H1 (cell line): Measurements from ENCODE around the gene PMEPA1. TPM values are rescaled to one million over a fixed set of nuclear protein-coding genes. Genes with fewer than 3 reads are reported as not detected.

Experiments
- CEBPB ChIP-seq: IDR thresholded peaks from 2 replicates; pipeline ENCODE4 v1.6.1; 2012; ENCODE audit warnings: low read depth, low read length
- KDM1A ChIP-seq: fragments of 200-600, 300-600 bp; sonication (generic); IDR thresholded peaks from 2 replicates; pipeline ENCODE4 v1.7.1; 2016; ENCODE audit warnings: mild to moderate bottlenecking, low read length, borderline replicate concordance
- SIX5 ChIP-seq: IDR thresholded peaks from 2 replicates; pipeline ENCODE4 v1.6.1; 2011; ENCODE audit warnings: mild to moderate bottlenecking, low read depth, low read length
- TAF7 ChIP-seq: optimal IDR thresholded peaks from 2 replicates; pipeline ENCODE3; 2011; ENCODE audit warnings: low read depth, mild to moderate bottlenecking, inconsistent platforms, low read length, moderate library complexity, borderline replicate concordance
- TEAD4 ChIP-seq: IDR thresholded peaks from 2 replicates; pipeline ENCODE4 v1.6.1; 2012; ENCODE audit warnings: low read depth, low read length, inconsistent platforms, mixed read lengths
- polyA plus RNA-seq, 7 experiments: library from polyadenylated mRNA; depleted of rRNA in 3 of 7; stranded (reverse) in 5 of 7; unstranded in 2 of 7; fragments of >200 nt in 5 of 7; fragments of 200-250 nt in 2 of 7; gene quantifications; 1 replicate in 5 of 7; 2 replicates in 1 of 7; 4 replicates in 1 of 7; pipeline versions ENCODE4 v1.2.1 to v1.2.3, GENCODE V29; 2011 to 2013; ENCODE audit warnings: missing spikeins in 2 of 7, mixed read lengths in 2 of 7
- total RNA-seq: library from RNA; stranded (reverse); fragmentation: NEBNext Ultra II Directional; extraction: Animal tissue kit (Norgen Biotek cat#: 25700); gene quantifications from 2 replicates; pipeline ENCODE4 v1.2.1, GENCODE V29; 2021

Gene PMEPA1
- total and polyA plus RNA-seq, 2 of the 8 experiments (the other 6 are each of a cell fraction or from before 2014, with no cell fraction given), result 12.7 to 20.5 TPM

DNA sequence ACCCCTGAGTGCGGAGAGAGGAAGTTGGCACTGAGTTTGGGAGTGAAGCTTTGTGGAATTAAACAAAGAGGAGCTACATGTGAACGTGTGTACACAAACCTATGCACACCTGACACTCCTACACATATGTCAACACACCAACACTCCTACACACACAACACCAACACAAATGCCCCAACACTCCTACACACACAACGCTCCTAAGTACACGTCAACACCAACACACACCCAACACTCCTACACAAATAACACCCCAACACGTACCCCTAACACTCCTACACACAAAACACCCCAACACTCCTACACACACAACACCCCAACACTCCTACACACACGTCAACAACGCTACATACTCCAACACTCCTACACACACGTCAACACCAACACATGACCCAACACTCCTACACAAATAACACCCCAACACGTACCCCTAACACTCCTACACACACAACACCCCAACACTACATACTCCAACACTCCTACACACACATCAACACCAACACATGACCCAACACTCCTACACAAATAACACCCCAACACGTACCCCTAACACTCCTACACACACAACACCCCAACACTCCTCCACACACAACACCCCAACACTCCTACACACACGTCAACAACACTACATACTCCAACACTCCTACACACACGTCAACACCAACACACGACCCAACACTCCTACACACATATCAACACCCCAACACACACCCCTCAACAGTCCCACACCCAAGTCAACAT lies 49.5 kb downstream of the PMEPA1 start (continued):
- TF ChIP-seq SIX5 (no peak), CEBPB (no peak), KDM1A (no peak), TAF7 (no peak), TEAD4 (no peak)
- TF ChIP-seq, all 59 proteins: peak for 0
